CD4-positive, alpha-beta memory T cell (primary cell): ENCODE results near the gene OXLD1. TPM values are rescaled to one million over a fixed set of nuclear protein-coding genes. Genes with fewer than 3 reads are reported as not detected.

Source experiments
- CTCF ChIA-PET: fragments of 350-600 bp; sonication (Branson Sonifier 250); formaldehyde crosslinking; loops from one replicate; lab custom pipeline; 2021; ENCODE audit warnings: inconsistent platforms; ENCODE audit not compliant: partially characterized antibody; lab: Charles Lee
- POLR2A ChIA-PET: fragments of 350-600 bp; sonication (Branson Sonifier 250); formaldehyde crosslinking; loops from one replicate; lab custom pipeline; 2021; ENCODE audit not compliant: partially characterized antibody; lab: Charles Lee
- DNase-seq, 5 donors: peaks; one replicate each; pipeline versions ENCODE4 v3.0.0 to v3.0.0-alpha.2; 2020 to 2022; ENCODE audit warnings: mixed read lengths in 1 of 5
- H3K27ac ChIP-seq: one replicate; pipeline ENCODE4 v1.7.0; 2013; ENCODE audit warnings: low read depth, low read length
- H3K27me3 ChIP-seq: 2 replicates; pipeline ENCODE4 v1.7.0; 2013; ENCODE audit warnings: mild to moderate bottlenecking, low read length, moderate library complexity; ENCODE audit not compliant: insufficient read depth
- H3K36me3 ChIP-seq: 2 replicates; pipeline ENCODE4 v1.7.0; 2013; ENCODE audit warnings: mild to moderate bottlenecking, low read length, moderate library complexity; ENCODE audit not compliant: insufficient read depth
- H3K4me1 ChIP-seq: 2 replicates; pipeline ENCODE4 v1.7.0; 2013; ENCODE audit warnings: mild to moderate bottlenecking, low read length, moderate library complexity; ENCODE audit not compliant: insufficient read depth
- H3K4me3 ChIP-seq, 2 donors: one replicate each; pipeline ENCODE4 v1.7.0; 2013; ENCODE audit warnings: low read length in 2 of 2, mild to moderate bottlenecking in 1 of 2
- H3K9me3 ChIP-seq, 2 donors: one replicate each; pipeline ENCODE4 v1.7.0; 2013; ENCODE audit warnings: low read length in 2 of 2, control low read depth in 1 of 2; ENCODE audit not compliant: control insufficient read depth in 1 of 2
- H3K27ac Mint-ChIP-seq, 7 donors: one replicate each; pipeline ENCODE4 v1.8.0; 2020 to 2021; ENCODE audit warnings: mixed read lengths in 7 of 7, mild to moderate bottlenecking in 6 of 7, inconsistent platforms in 3 of 7, moderate library complexity in 3 of 7
- H3K27me3 Mint-ChIP-seq, 2 donors: one replicate each; pipeline ENCODE4 v1.8.0; 2020 to 2021; ENCODE audit warnings: mixed read lengths in 2 of 2
- H3K36me3 Mint-ChIP-seq, 2 donors: one replicate each; pipeline ENCODE4 v1.8.0; 2020 to 2021; ENCODE audit warnings: mixed read lengths in 2 of 2, inconsistent platforms in 1 of 2, mild to moderate bottlenecking in 1 of 2
- H3K4me1 Mint-ChIP-seq, 4 donors: one replicate each; pipeline ENCODE4 v1.8.0; 2020 to 2021; ENCODE audit warnings: mixed read lengths in 4 of 4, mild to moderate bottlenecking in 1 of 4
- H3K4me3 Mint-ChIP-seq, 8 donors: one replicate each; pipeline ENCODE4 v1.8.0; 2020 to 2021; ENCODE audit warnings: mixed read lengths in 8 of 8, mild to moderate bottlenecking in 7 of 8, moderate library complexity in 6 of 8, inconsistent platforms in 3 of 8
- H3K9me3 Mint-ChIP-seq, 8 donors: one replicate each; pipeline ENCODE4 v1.8.0; 2020 to 2021; ENCODE audit warnings: mixed read lengths in 8 of 8, mild to moderate bottlenecking in 5 of 8, inconsistent platforms in 3 of 8, moderate library complexity in 1 of 8
- intact Hi-C: fragments of 100-400 bp; cut with micrococcal nuclease; formaldehyde crosslinking; loops from one replicate; pipeline ENCODE4 v1.15.1; 2023
- polyA plus RNA-seq, 2 donors: library from polyadenylated mRNA; unstranded; fragments of 300-500 nt; fragmentation: Illumina TruSeq; gene quantifications; one replicate each; pipeline ENCODE4 v1.2.3, GENCODE V29; 2021
- total RNA-seq, 2 experiments: library from RNA; stranded (reverse); gene quantifications; one replicate each; pipeline ENCODE4 v1.2.3, GENCODE V29; 2021

The OXLD1 gene
- total and polyA plus RNA-seq, 4 experiments from 2014 or later: 52.5 to 83.2 (median 64.8) TPM

GRCh38 chr17:81655378-81656117 lies 10.9 kb downstream of the OXLD1 start:
- no peak for DNase-seq
- H3K4me1 Mint-ChIP-seq: peaks cover 5 to 24% (median 9%) of the 10 kb centered on the region in 4 donors
- H3K27me3 Mint-ChIP-seq: peaks cover 8% of the 10 kb centered on the region in 2 donors
- H3K9me3 Mint-ChIP-seq: no peaks in the 10 kb centered on the region
- Histone ChIP-seq H3K4me1 (peaks cover 20% of the 10 kb centered on the region), H3K4me3 (no peak overlapping the region), H3K36me3 (no peaks in the 10 kb centered on the region), H3K27ac (no peak overlapping the region), H3K9me3 (no peaks in the 10 kb centered on the region), H3K27me3 (no peaks in the 10 kb centered on the region)
- H3K4me3 Mint-ChIP-seq: no peak overlapping the region
- CTCF ChIA-PET: no interaction called here
- no peaks in the 10 kb centered on the region for H3K36me3 Mint-ChIP-seq
- intact Hi-C loops: no loop called here
- H3K27ac Mint-ChIP-seq: no peak overlapping the region
- POLR2A ChIA-PET: interaction anchor here (1.1 to 1.2 kb wide), 2 partner anchors 10 to 28 kb away, joined by 3 to 4 read pairs; partner anchors contain the start of genes ARL16 and HGS

GRCh38 chr17:81652906-81653771 lies 13.3 kb downstream of the OXLD1 start:
- CTCF ChIA-PET: no interaction called here
- no peak overlapping the region for H3K4me3 ChIP-seq

GRCh38 chr17:81651692-81652091 lies 14.7 kb downstream of the OXLD1 start:
- no peaks in the 10 kb centered on the region for H3K27me3 ChIP-seq
- no peak overlapping the region for H3K27ac ChIP-seq
- no peak overlapping the region for H3K4me3 Mint-ChIP-seq
- H3K36me3 Mint-ChIP-seq: no peaks in the 10 kb centered on the region
- ChIA-PET POLR2A (no interaction called here), CTCF (no interaction called here)
- H3K9me3 ChIP-seq: no peaks in the 10 kb centered on the region
- peaks cover 0 to 4% (median 0%) of the 10 kb centered on the region in 8 donors for H3K9me3 Mint-ChIP-seq
- H3K27ac Mint-ChIP-seq: peak overlapping the region in 3 of 7 donors; percentile 29 to 79 (median 64)
- no peak for DNase-seq
- intact Hi-C loops: no loop called here
- H3K36me3 ChIP-seq: no peaks in the 10 kb centered on the region
- H3K27me3 Mint-ChIP-seq: peaks cover 13 to 19% of the 10 kb centered on the region in 2 donors
- peaks cover 13% of the 10 kb centered on the region for H3K4me1 ChIP-seq
- peaks cover 3 to 15% (median 5%) of the 10 kb centered on the region in 4 donors for H3K4me1 Mint-ChIP-seq
- no peak overlapping the region for H3K4me3 ChIP-seq

More at GRCh38 chr17:81652906-81653771, 13.3 kb downstream of the OXLD1 start:
- peaks cover 0 to 4% (median 0%) of the 10 kb centered on the region in 8 donors for H3K9me3 Mint-ChIP-seq
- H3K9me3 ChIP-seq: no peaks in the 10 kb centered on the region
- H3K27me3 ChIP-seq: no peaks in the 10 kb centered on the region
- no peaks in the 10 kb centered on the region for H3K36me3 ChIP-seq
- intact Hi-C loops: no loop called here
- H3K27ac Mint-ChIP-seq: peak overlapping the region in 1 of 7 donors; percentile 30
- peak overlapping the region in 7 of 8 donors; percentile 6 to 71 (median 48) for H3K4me3 Mint-ChIP-seq
- peaks cover 5 to 24% (median 9%) of the 10 kb centered on the region in 4 donors for H3K4me1 Mint-ChIP-seq
- peaks cover 20% of the 10 kb centered on the region for H3K4me1 ChIP-seq
- peaks cover 13 to 15% of the 10 kb centered on the region in 2 donors for H3K27me3 Mint-ChIP-seq
- POLR2A ChIA-PET: no interaction called here
- no peak overlapping the region for H3K27ac ChIP-seq
- DNase-seq: no peak
- H3K36me3 Mint-ChIP-seq: no peaks in the 10 kb centered on the region

GRCh38 chr17:81650951-81651350 lies 15.5 kb downstream of the OXLD1 start:
- ChIA-PET CTCF (no interaction called here), POLR2A (no interaction called here)
- Histone ChIP-seq H3K4me3 (no peak overlapping the region), H3K9me3 (no peaks in the 10 kb centered on the region), H3K36me3 (no peaks in the 10 kb centered on the region), H3K27ac (no peak overlapping the region), H3K27me3 (no peaks in the 10 kb centered on the region), H3K4me1 (peaks cover 8% of the 10 kb centered on the region)
- no peak overlapping the region for H3K4me3 Mint-ChIP-seq
- intact Hi-C loops: no loop called here
- H3K9me3 Mint-ChIP-seq: peaks cover 0 to 4% (median 0%) of the 10 kb centered on the region in 8 donors
- H3K4me1 Mint-ChIP-seq: peaks cover 3 to 14% (median 5%) of the 10 kb centered on the region in 4 donors
- no peaks in the 10 kb centered on the region for H3K36me3 Mint-ChIP-seq
- DNase-seq: no peak
- no peak overlapping the region for H3K27ac Mint-ChIP-seq
- H3K27me3 Mint-ChIP-seq: peaks cover 13 to 19% of the 10 kb centered on the region in 2 donors

- H3K4me3 ChIP-seq: no peak overlapping the region
- no peak overlapping the region for H3K4me3 Mint-ChIP-seq
- ChIA-PET CTCF (no interaction called here), POLR2A (interaction anchor here (0.6 kb wide), 1 partner anchor 93 kb away, joined by 3 read pairs; no protein-coding TSS in a partner anchor)
- no peaks in the 10 kb centered on the region for H3K27me3 ChIP-seq
- DNase-seq: no peak
- H3K36me3 ChIP-seq: no peaks in the 10 kb centered on the region
- peaks cover 0 to 4% (median 0%) of the 10 kb centered on the region in 8 donors for H3K9me3 Mint-ChIP-seq
- intact Hi-C loops: no loop called here
- peaks cover 14 to 19% of the 10 kb centered on the region in 2 donors for H3K27me3 Mint-ChIP-seq
- no peak overlapping the region for H3K27ac Mint-ChIP-seq
- H3K4me1 ChIP-seq: peaks cover 8% of the 10 kb centered on the region
- no peaks in the 10 kb centered on the region for H3K36me3 Mint-ChIP-seq
- no peak overlapping the region for H3K27ac ChIP-seq
- H3K4me1 Mint-ChIP-seq: peaks cover 3 to 9% (median 5%) of the 10 kb centered on the region in 4 donors
- H3K9me3 ChIP-seq: no peaks in the 10 kb centered on the region
Observed at GRCh38 chr17:81648707-81649085, 17.7 kb downstream of the OXLD1 start.

GRCh38 chr17:81648013-81648706 lies 18.2 kb downstream of the OXLD1 start:
- H3K36me3 Mint-ChIP-seq: no peaks in the 10 kb centered on the region
- peaks cover 0 to 5% (median 3%) of the 10 kb centered on the region in 4 donors for H3K4me1 Mint-ChIP-seq
- H3K4me3 ChIP-seq: no peak overlapping the region
- peaks cover 4% of the 10 kb centered on the region for H3K4me1 ChIP-seq
- intact Hi-C loops: no loop called here
- H3K4me3 Mint-ChIP-seq: no peak overlapping the region
- H3K36me3 ChIP-seq: no peaks in the 10 kb centered on the region
- no peaks in the 10 kb centered on the region for H3K9me3 ChIP-seq
- H3K27me3 ChIP-seq: no peaks in the 10 kb centered on the region
- H3K27ac Mint-ChIP-seq: no peak overlapping the region
- H3K27me3 Mint-ChIP-seq: peaks cover 11 to 16% of the 10 kb centered on the region in 2 donors
- no peak for DNase-seq
- H3K27ac ChIP-seq: no peak overlapping the region
- POLR2A ChIA-PET: no interaction called here
- H3K9me3 Mint-ChIP-seq: peaks cover 0 to 4% (median 0%) of the 10 kb centered on the region in 8 donors
- CTCF ChIA-PET: no interaction called here
